H7 (cell line): ENCODE results near the gene PLXNC1. TPM values are rescaled to one million over a fixed set of nuclear protein-coding genes. Genes with fewer than 3 reads are reported as not detected.

Experiments used
- DNase-seq: peaks from one replicate; pipeline ENCODE4 v3.0.0; 2012
- H3K27me3 ChIP-seq: 2 replicates; pipeline ENCODE4 v1.6.0; 2011; ENCODE audit warnings: mild to moderate bottlenecking, low read length; ENCODE audit not compliant: control insufficient read depth, insufficient read depth
- H3K36me3 ChIP-seq: replicated peaks from 2 replicates; pipeline ENCODE4 v1.5.1; 2011; ENCODE audit warnings: low read length; ENCODE audit not compliant: control insufficient read depth, insufficient read depth
- H3K4me3 ChIP-seq: 2 replicates; pipeline ENCODE4 v1.5.1; 2011; ENCODE audit warnings: low read depth, mild to moderate bottlenecking, control low read depth, low read length, moderate library complexity; ENCODE audit not compliant: insufficient read depth
- total RNA-seq: library from RNA; depleted of rRNA; stranded (reverse); fragments of >200 nt; shearing (Covaris generic); gene quantifications from 2 replicates; pipeline ENCODE4 v1.2.3, GENCODE V29; 2014; rRNA removed

The PLXNC1 gene
- 0.67 and 1.2 TPM in 2 replicates for total RNA-seq

- peak; percentile 89 for DNase-seq
- H3K27me3 ChIP-seq: peaks cover 68% of the 10 kb centered on the region
- no peaks in the 10 kb centered on the region for H3K36me3 ChIP-seq
- peak within 1 kb of the TSS; percentile 53 for H3K4me3 ChIP-seq
These were observed at the start of gene PLXNC1 for GRCh38 chr12:94147991-94148738. Gene PLXNC1 (plus strand): TSS chr12:94148577. CDS start chr12:94148972, 395 bp downstream.

DNA sequence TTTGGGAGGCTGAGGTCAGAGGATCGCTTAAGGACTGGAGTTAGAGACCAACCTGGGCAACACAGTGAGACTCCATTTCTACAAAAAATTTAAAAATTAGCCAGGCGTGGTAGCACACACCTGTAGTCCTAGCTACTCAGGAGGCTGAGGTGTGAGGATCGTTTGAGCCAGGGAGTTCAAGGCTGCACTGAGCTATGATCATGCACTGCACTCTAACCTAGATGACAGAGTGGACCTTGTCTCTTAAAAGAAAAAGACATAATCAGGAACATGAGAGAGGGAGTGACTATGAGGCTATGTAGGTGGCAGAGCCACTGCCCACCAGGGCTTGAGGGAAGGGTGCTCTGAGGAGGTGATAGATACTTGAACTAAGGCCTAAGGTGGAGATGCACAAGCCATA lies 49.2 kb upstream of the PLXNC1 start:
- H3K36me3 ChIP-seq: no peaks in the 10 kb centered on the region
- DNase-seq: no peak
- H3K4me3 ChIP-seq: no peak overlapping the region
- peaks cover 6% of the 10 kb centered on the region for H3K27me3 ChIP-seq

DNA sequence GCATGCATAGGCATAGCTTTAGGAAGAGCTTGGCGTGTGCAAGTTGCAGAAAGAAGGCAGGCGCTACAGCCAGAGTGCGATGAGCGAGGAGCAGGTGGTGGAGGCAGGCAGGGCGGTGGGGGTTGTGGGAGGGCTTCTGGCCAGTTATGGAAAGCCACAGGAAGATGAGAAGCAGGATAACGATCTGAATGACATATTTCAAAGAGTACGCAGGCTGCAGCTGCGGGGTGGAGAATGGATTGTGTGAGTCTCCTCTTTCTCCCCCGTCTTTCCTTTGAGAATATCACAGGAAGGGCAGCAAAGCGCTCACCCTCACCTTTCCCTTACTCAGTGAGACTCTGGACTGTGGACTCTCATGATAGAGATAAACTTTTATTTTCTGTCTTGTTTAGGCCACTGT lies 48.7 kb upstream of the PLXNC1 start:
- H3K27me3 ChIP-seq: peaks cover 6% of the 10 kb centered on the region
- H3K4me3 ChIP-seq: no peak overlapping the region
- no peak for DNase-seq
- no peaks in the 10 kb centered on the region for H3K36me3 ChIP-seq

GRCh38 chr12:94100211-94100627 lies 48.2 kb upstream of the PLXNC1 start:
- DNase-seq: no peak
- H3K4me3 ChIP-seq: no peak overlapping the region
- peaks cover 6% of the 10 kb centered on the region for H3K27me3 ChIP-seq
- H3K36me3 ChIP-seq: no peaks in the 10 kb centered on the region

- peaks cover 6% of the 10 kb centered on the region for H3K27me3 ChIP-seq
- H3K4me3 ChIP-seq: peak overlapping the region; percentile 53
- H3K36me3 ChIP-seq: no peaks in the 10 kb centered on the region
- peak; percentile 92 for DNase-seq
These were observed 47.2 kb upstream of the PLXNC1 start for GRCh38 chr12:94100990-94101737.

DNA sequence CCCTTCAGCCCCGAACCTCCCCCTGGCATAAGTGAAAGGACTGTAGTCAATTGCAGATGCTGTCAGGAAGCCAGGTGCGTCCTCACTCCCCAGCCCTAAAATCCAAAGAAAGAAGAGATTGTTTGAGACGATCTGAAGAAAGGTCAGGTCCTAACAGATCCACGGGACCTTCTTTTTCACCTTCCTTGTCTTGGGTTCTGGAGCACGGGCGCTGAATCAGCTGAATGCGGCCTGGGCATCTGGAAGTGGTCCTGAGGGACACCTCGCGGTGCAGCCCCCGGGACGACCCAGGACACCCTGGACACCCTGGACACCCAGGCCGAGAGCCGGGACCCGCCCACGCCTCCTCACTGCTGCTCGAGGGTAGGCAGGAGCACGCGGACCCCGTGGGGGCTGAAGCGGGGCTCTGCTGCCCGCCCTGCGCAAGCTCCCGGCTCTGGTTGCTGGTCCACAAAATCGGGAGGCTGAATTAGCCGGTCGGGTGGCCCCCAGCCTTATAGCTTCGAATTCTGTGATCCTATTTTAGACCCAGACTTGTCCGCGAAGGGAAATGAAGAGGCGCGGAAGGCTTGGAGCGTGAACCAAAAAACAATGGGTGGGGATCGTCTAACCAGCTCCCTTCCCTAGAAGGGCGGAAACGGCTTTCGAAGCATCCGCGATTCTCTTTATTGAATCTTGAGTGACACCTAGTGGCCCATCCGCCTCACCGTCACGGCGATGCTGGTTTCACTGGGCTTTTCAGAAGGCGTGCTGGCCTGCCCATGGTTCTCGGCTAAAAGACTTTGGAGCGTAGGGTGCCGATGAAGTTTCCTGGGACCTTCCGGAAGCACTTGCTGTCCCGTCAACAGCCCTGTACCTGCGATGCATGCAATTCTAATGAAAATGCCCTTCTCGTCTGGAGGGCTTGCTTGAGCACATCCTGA lies 46.4 kb upstream of the PLXNC1 start:
- peaks cover 6% of the 10 kb centered on the region for H3K27me3 ChIP-seq
- H3K36me3 ChIP-seq: no peaks in the 10 kb centered on the region
- H3K4me3 ChIP-seq: peak overlapping the region; percentile 53
- DNase-seq: peak; percentile 81

DNA sequence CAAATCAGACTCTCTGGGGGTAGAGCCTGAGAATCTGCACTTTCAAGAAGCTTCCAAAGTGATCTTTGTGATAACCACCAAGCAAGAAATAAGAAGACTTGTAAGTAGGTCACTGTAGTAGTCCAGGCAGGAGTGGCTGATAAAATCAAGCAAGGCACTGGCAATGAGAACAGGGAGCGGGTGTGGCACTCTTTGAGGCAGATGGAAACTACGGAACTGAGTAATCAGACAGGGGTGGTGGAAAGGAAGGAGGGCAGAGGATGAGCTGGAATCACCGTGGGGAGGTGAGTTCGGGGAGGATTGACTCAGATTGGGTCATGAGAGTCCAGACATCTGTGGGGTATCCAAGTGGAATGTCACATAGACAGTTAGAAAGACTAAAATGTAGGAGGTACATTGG lies 44.4 kb upstream of the PLXNC1 start:
- Histone ChIP-seq H3K36me3 (no peaks in the 10 kb centered on the region), H3K27me3 (peaks cover 6% of the 10 kb centered on the region), H3K4me3 (no peak overlapping the region)
- no peak for DNase-seq

DNA sequence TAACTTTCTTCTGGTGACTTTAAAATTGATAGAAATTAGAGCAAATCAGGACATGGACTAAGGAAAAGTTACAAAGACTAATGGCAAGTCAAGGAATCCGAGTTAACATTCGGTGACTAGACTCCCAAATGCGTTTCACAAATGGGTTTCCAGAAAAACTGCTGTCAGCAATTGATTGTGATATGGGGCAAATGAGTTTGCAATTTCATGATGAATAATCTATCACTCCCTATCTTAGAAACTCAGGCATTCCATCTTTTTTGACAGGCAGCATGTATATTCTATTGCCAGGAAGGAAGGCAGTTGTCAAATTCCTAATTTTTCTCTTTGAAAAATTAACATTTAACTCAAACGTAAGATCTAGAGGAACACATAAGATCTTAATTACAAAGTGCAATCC lies 40.5 kb upstream of the PLXNC1 start:
- Histone ChIP-seq H3K4me3 (no peak overlapping the region), H3K36me3 (no peaks in the 10 kb centered on the region), H3K27me3 (no peaks in the 10 kb centered on the region)
- DNase-seq: no peak

DNA sequence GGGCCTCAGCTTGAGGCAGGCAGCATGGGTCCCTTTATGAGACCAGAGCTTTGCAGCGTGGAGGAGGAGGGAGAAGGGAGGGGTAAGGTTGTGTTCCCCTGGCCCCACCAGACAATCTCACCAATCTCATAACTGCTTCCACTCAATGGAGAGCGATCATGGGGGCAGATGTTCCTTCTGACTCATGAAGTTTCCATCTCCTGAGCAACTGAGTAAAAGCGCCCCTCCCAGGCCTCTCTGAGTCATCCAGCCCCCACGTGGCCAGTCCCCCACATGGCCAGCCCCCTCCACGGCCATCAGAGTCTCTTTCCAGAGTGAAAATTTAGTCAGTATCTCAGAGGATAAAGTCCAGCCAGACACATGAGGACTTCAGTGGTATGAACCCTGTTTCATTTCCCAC lies 39.2 kb upstream of the PLXNC1 start:
- Histone ChIP-seq H3K36me3 (no peaks in the 10 kb centered on the region), H3K27me3 (no peaks in the 10 kb centered on the region)
- DNase-seq: no peak

DNA sequence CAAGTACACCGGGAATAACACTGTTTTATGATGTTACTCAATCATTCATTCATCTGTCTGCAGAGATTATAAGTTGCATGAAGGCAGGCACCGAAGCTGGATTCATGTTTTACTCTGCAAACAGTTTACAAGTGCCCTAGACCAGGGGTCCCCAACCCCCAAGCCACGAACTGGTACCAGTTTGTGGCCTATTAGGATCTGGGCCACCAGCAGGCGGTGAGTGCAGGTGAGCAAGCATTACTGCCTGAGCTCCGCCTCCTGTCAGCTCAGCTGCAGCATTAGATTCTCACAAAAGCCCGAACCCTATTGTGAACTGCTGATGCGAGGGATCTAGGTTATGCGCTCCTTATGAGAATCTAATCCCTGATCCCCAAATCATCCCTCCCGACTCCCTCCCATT lies 38.1 kb upstream of the PLXNC1 start:
- peak; percentile 49 for DNase-seq
- Histone ChIP-seq H3K4me3 (no peak overlapping the region), H3K27me3 (no peaks in the 10 kb centered on the region), H3K36me3 (no peaks in the 10 kb centered on the region)

More for the DNA sequence above, 39.2 kb upstream of the PLXNC1 start:
- no peak overlapping the region for H3K4me3 ChIP-seq

DNA sequence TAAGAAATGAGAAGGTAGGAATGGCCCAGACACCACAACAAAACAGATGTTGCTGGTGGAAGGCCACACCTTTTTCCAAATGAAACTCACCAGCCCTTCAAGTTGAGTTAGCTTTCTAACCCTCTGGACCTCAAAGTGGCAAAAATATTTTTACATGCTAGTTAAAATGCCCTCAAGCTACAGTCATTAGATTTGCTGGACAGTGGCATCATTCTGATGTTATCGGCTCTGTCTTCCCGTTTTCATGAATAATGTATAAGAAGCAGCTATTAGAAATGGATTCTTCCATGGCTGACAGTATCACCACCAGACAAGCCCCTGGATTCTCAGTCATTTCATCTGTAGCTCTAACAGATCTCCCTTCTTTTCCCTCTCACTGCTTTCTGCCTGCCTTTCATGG lies 37.1 kb upstream of the PLXNC1 start:
- Histone ChIP-seq H3K4me3 (no peak overlapping the region), H3K27me3 (no peaks in the 10 kb centered on the region), H3K36me3 (no peaks in the 10 kb centered on the region)
- DNase-seq: no peak

DNA sequence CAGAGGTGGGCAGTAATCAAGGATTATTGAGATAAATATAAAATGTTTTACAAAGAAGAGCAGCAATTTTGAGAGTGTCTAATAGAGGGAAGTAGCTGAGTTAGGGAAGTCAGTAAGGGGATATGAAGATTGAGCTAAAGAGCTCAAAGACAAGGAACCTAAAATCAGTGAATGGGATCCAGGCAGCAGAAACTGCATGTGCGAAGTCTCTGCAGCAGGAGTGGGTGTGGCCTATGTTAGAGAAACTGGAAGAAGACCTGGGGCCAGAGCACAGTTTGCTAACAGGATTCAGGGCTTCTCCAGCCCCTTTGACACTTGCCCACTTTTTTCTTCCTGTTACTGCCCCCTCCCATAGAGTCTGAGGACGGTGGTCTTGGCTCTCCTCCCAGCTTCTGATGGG lies 36.3 kb upstream of the PLXNC1 start:
- DNase-seq: no peak
- Histone ChIP-seq H3K27me3 (no peaks in the 10 kb centered on the region), H3K4me3 (no peak overlapping the region), H3K36me3 (no peaks in the 10 kb centered on the region)

DNA sequence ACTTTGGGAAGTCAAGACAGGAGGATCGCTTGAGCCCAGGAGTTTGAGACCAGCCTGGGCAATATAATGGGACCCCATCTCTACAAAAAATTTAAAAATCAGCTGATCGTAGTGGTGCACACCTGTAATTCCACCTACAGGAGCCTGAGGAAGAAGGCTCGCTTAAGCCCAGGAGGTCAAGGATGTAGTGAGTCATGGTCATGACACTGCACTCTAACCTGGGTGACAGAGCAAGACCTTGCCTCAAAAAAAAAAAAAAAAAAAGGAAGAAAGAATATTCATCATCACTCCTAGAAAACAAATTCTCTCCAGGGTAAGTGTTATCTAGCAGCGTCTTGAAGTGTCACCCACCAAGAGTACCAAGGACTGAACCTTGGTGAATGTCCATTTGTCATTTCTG lies 34.2 kb upstream of the PLXNC1 start:
- Histone ChIP-seq H3K27me3 (no peaks in the 10 kb centered on the region), H3K36me3 (no peaks in the 10 kb centered on the region), H3K4me3 (no peak overlapping the region)
- no peak for DNase-seq

- Histone ChIP-seq H3K36me3 (no peaks in the 10 kb centered on the region), H3K4me3 (no peak overlapping the region), H3K27me3 (no peaks in the 10 kb centered on the region)
- no peak for DNase-seq
These were observed 32.2 kb upstream of the PLXNC1 start for GRCh38 chr12:94116191-94116590.
